Esophagus muscularis mucosa (tissue), 4 donors: ENCODE measurements around the gene SDF4. TPM values are rescaled to one million over a fixed set of nuclear protein-coding genes. Genes with fewer than 3 reads are reported as not detected.

Experiments used
- DNase-seq: peaks from one replicate; pipeline ENCODE4 v3.0.0-alpha.2; 2017; ENCODE audit errors: extremely low spot score
- H3K27ac ChIP-seq, 4 donors: fragments of 200-600 bp; sonication (generic); replicated peaks in 1 of 4; 1 replicate in 3 of 4; 2 replicates in 1 of 4; pipeline ENCODE4 v1.5.1; 2016 to 2019; ENCODE audit warnings: mild to moderate bottlenecking in 1 of 4
- H3K27me3 ChIP-seq, 4 donors: fragments of 200-600 bp; sonication (generic); one replicate each; pipeline versions ENCODE4 v1.5.1 to v1.6.0; 2016 to 2019
- H3K36me3 ChIP-seq, 4 donors: fragments of 200-600 bp; sonication (generic); one replicate each; pipeline ENCODE4 v1.5.1; 2016 to 2019
- H3K4me1 ChIP-seq, 4 donors: fragments of 200-600 bp; sonication (generic); one replicate each; pipeline ENCODE4 v1.5.1; 2016 to 2019
- H3K4me3 ChIP-seq, 4 donors: fragments of 200-600 bp; sonication (generic); 1 replicate in 2 of 4; 2 replicates in 2 of 4; pipeline ENCODE4 v1.5.1; 2016 to 2019; ENCODE audit warnings: mild to moderate bottlenecking in 4 of 4, moderate library complexity in 1 of 4
- H3K9me3 ChIP-seq, 4 donors: fragments of 200-600 bp; sonication (generic); 1 replicate in 3 of 4; 2 replicates in 1 of 4; pipeline ENCODE4 v1.5.1; 2016 to 2019
- CTCF ChIP-seq, 3 experiments: fragments of 200-600 bp in 2 of 3; fragments of 450-650 bp in 1 of 3; sonication (generic) in 2 of 3; IDR thresholded peaks; one replicate each; pipeline ENCODE4 v1.5.1; 2017 to 2019; ENCODE audit warnings: antibody characterized with exemption in 3 of 3, mild to moderate bottlenecking in 2 of 3, moderate library complexity in 1 of 3
- EP300 ChIP-seq: sonication (generic); formaldehyde crosslinking; IDR thresholded peaks from one replicate; pipeline ENCODE4 v1.6.1; 2017; ENCODE audit warnings: antibody characterized with exemption
- POLR2A ChIP-seq: fragments of 450-650 bp; IDR thresholded peaks from one replicate; pipeline ENCODE4 v1.6.1; 2017; ENCODE audit warnings: antibody characterized with exemption, moderate library complexity, mild to moderate bottlenecking, low read depth
- POLR2AphosphoS5 ChIP-seq, 2 donors: sonication (generic); formaldehyde crosslinking; IDR thresholded peaks; one replicate each; pipeline ENCODE4 v1.6.1; 2017; ENCODE audit warnings: antibody characterized with exemption in 2 of 2
- WGBS: methylation state at CpG from one replicate; pipeline ENCODE4 v1.1.5; 2018; 5-methylcytosine and 5-hydroxymethylcytosine counted together
- intact Hi-C: fragments of 100-400 bp; cut with DNase I; formaldehyde crosslinking; loops from one replicate; pipeline ENCODE4 v1.15.1; 2023
- total RNA-seq, 4 donors: library from RNA; depleted of rRNA; stranded (reverse); fragments of >200 nt; gene quantifications; one replicate each; pipeline versions ENCODE4 v1.1.0 to v1.2.1, GENCODE V29; 2016

Gene SDF4
- total RNA-seq, 4 donors from 2014 or later, result 88.5 to 125 (median 107) TPM

GRCh38 chr1:1273209-1273511 lies 41.4 kb upstream of the SDF4 start:
- Histone ChIP-seq H3K9me3 (no peaks in the 10 kb centered on the region), H3K27ac (peak overlapping the region; percentile 81 to 92 (median 86)), H3K36me3 (peaks cover 3 to 13% (median 7%) of the 10 kb centered on the region in 4 donors), H3K27me3 (no peaks in the 10 kb centered on the region), H3K4me3 (peak overlapping the region; percentile 69 to 98 (median 96)), H3K4me1 (peaks cover 40 to 69% (median 53%) of the 10 kb centered on the region in 4 donors)
- no peak for DNase-seq
- intact Hi-C loops, result loop anchor here (5.0 kb wide), 1 partner anchor 41 kb away; the partner anchor contains the start of genes B3GALT6 and SDF4
- TF ChIP-seq POLR2AphosphoS5 (IDR thresholded peaks at IDR 0.05) (no peak), CTCF (IDR thresholded peaks at IDR 0.05) (no peak), POLR2A (no peak), EP300 (no peak)
- no CpG with 5 or more reads among the region's 31 CpGs for WGBS

GRCh38 chr1:1272341-1273208 lies 40.8 kb upstream of the SDF4 start:
- no peak for DNase-seq
- intact Hi-C loops, result loop anchor here (5.0 kb wide), 1 partner anchor 40 kb away; the partner anchor contains the start of genes B3GALT6 and SDF4
- H3K4me3 ChIP-seq, result peak overlapping the region; percentile 69 to 98 (median 96)
- peaks cover 4 to 18% (median 13%) of the 10 kb centered on the region in 4 donors for H3K36me3 ChIP-seq
- H3K27ac ChIP-seq, result peak overlapping the region; percentile 81 to 92 (median 86)
- no peaks in the 10 kb centered on the region for H3K27me3 ChIP-seq
- H3K4me1 ChIP-seq, result peaks cover 40 to 75% (median 53%) of the 10 kb centered on the region in 4 donors
- WGBS, result 62% methylated on average over 23 of the region's 43 CpGs
- TF ChIP-seq POLR2AphosphoS5 (IDR thresholded peaks at IDR 0.05) (no peak), CTCF (IDR thresholded peaks at IDR 0.05) (no peak), EP300 (no peak), POLR2A (no peak)
- no peaks in the 10 kb centered on the region for H3K9me3 ChIP-seq

GRCh38 chr1:1270813-1271212 lies 39.0 kb upstream of the SDF4 start:
- 60% methylated on average over 7 of the region's 7 CpGs for WGBS
- no peaks in the 10 kb centered on the region for H3K27me3 ChIP-seq
- intact Hi-C loops, result loop anchor here (5.0 kb wide), 1 partner anchor 39 kb away; the partner anchor contains the start of genes B3GALT6 and SDF4
- peaks cover 18 to 36% (median 29%) of the 10 kb centered on the region in 4 donors for H3K36me3 ChIP-seq
- no peak overlapping the region for H3K27ac ChIP-seq
- H3K9me3 ChIP-seq, result no peaks in the 10 kb centered on the region
- DNase-seq, result no peak
- peak overlapping the region in 2 of 4 donors; percentile 10 for H3K4me3 ChIP-seq
- TF ChIP-seq POLR2A (no peak), CTCF (IDR thresholded peaks at IDR 0.05) (no peak), POLR2AphosphoS5 (IDR thresholded peaks at IDR 0.05) (no peak), EP300 (no peak)
- H3K4me1 ChIP-seq, result peaks cover 40 to 76% (median 53%) of the 10 kb centered on the region in 4 donors

- TF ChIP-seq CTCF (IDR thresholded peaks at IDR 0.05) (no peak), POLR2AphosphoS5 (IDR thresholded peaks at IDR 0.05) (no peak), EP300 (no peak), POLR2A (no peak)
- 94% methylated on average over 13 of the region's 13 CpGs for WGBS
- H3K4me1 ChIP-seq, result peaks cover 31 to 66% (median 44%) of the 10 kb centered on the region in 4 donors
- intact Hi-C loops, result no loop called here
- no peaks in the 10 kb centered on the region for H3K27me3 ChIP-seq
- DNase-seq, result no peak
- H3K9me3 ChIP-seq, result no peaks in the 10 kb centered on the region
- H3K4me3 ChIP-seq, result no peak overlapping the region
- peaks cover 27 to 61% (median 54%) of the 10 kb centered on the region in 4 donors for H3K36me3 ChIP-seq
- no peak overlapping the region for H3K27ac ChIP-seq
Measured at GRCh38 chr1:1268284-1268682, 36.5 kb upstream of the SDF4 start.
